B cell (primary cell): ENCODE measurements around the gene FKBP14.

ENCODE experiments used
- EZH2 ChIP-seq: IDR thresholded peaks from 2 replicates; pipeline ENCODE4 v1.6.1; 2012; ENCODE audit warnings: borderline replicate concordance, low read depth, mild to moderate bottlenecking, moderate library complexity, low read length; ENCODE audit not compliant: insufficient read depth, poor library complexity, severe bottlenecking
- TF ChIP-seq, protein P1 (sequence below): fragments of 200-600 bp; IDR thresholded peaks from one replicate; pipeline ENCODE4 v1.8.0; 2022; ENCODE audit warnings: antibody characterized with exemption, mild to moderate bottlenecking

DNA sequence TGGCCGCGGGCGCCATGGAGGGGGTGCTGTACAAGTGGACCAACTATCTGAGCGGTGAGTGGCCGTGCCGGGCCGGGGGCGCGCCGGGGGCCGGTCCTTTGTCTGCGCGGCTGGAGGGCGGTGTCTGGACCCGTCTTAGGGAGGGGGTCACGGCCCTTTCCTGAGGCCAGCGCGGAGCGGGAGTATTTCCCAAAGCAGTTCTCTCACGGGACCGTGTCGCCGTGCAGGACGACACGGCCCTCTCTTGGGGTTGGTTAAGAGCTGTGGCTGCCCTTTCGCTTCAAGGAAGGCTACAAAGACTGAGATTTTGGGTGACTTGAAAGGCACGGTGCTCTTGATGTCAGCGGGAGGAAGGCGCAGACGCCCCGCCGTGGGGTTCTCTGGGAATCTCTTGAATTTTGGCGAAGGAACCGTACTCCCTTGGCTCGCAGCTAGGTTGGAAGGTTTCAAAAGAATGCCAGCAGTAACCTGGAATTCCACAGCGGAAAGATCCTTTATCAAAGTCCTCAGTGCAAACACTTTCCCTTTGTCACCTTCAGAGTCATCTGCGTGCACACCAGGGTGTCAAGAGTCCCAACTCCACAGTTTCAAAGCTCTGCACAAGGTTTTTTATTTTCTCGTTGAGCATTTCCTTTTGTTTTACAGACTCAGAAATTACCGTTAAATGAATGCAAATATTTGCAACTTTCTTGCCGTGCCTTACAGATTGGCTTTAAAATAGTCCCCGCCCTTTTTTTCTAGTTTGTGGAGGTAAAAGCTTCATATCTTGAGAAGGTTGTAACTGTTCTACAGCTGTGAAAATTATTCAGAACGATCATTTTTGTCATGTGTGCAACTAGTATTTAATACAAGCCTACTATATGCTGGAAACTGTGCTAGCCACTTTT is 2.5 kb upstream of the FKBP14 start:
- TF ChIP-seq, protein P1, sequence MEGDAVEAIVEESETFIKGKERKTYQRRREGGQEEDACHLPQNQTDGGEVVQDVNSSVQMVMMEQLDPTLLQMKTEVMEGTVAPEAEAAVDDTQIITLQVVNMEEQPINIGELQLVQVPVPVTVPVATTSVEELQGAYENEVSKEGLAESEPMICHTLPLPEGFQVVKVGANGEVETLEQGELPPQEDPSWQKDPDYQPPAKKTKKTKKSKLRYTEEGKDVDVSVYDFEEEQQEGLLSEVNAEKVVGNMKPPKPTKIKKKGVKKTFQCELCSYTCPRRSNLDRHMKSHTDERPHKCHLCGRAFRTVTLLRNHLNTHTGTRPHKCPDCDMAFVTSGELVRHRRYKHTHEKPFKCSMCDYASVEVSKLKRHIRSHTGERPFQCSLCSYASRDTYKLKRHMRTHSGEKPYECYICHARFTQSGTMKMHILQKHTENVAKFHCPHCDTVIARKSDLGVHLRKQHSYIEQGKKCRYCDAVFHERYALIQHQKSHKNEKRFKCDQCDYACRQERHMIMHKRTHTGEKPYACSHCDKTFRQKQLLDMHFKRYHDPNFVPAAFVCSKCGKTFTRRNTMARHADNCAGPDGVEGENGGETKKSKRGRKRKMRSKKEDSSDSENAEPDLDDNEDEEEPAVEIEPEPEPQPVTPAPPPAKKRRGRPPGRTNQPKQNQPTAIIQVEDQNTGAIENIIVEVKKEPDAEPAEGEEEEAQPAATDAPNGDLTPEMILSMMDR, result no peak
- no peak for TF ChIP-seq EZH2
